H9 (cell line): ENCODE measurements around the gene MRGPRF. TPM values are rescaled to one million over a fixed set of nuclear protein-coding genes. Genes with fewer than 3 reads are reported as not detected.
A peak's percentile ranks its signal among the peaks of the same experiment; 100 is the strongest.

Source experiments
- DNase-seq: peaks from one replicate; pipeline ENCODE4 v3.0.0-alpha.2; 2017
- H2AFZ ChIP-seq: one replicate; pipeline ENCODE4 v1.6.1; 2013; ENCODE audit warnings: mild to moderate bottlenecking, low read length, control low read depth, moderate library complexity
- H2AK5ac ChIP-seq: 2 replicates; pipeline ENCODE4 v1.6.1; 2013; ENCODE audit warnings: low read length, control low read depth, mixed read lengths; ENCODE audit not compliant: insufficient read length
- H2BK120ac ChIP-seq: one replicate; pipeline ENCODE4 v1.6.1; 2013; ENCODE audit warnings: low read depth, mild to moderate bottlenecking, low read length, control low read depth, inconsistent platforms; ENCODE audit not compliant: poor library complexity, severe bottlenecking
- H2BK12ac ChIP-seq: 2 replicates; pipeline ENCODE4 v1.6.1; 2013; ENCODE audit warnings: low read length, control low read depth, mixed read lengths, low read depth; ENCODE audit not compliant: insufficient read length
- H2BK15ac ChIP-seq: 2 replicates; pipeline ENCODE4 v1.6.1; 2013; ENCODE audit warnings: low read depth, low read length, control low read depth
- H2BK20ac ChIP-seq: one replicate; pipeline ENCODE4 v1.6.1; 2013; ENCODE audit warnings: low read depth, mild to moderate bottlenecking, low read length, control low read depth, inconsistent platforms; ENCODE audit not compliant: poor library complexity, severe bottlenecking
- H2BK5ac ChIP-seq: 2 replicates; pipeline ENCODE4 v1.6.1; 2013; ENCODE audit warnings: low read length, control low read depth, mixed read lengths; ENCODE audit not compliant: insufficient read length
- H3K14ac ChIP-seq: 2 replicates; pipeline ENCODE4 v1.6.1; 2013; ENCODE audit warnings: low read length, control low read depth; ENCODE audit not compliant: insufficient read depth
- H3K18ac ChIP-seq: 2 replicates; pipeline ENCODE4 v1.6.1; 2013; ENCODE audit warnings: low read depth, mild to moderate bottlenecking, mixed read lengths, low read length, control low read depth; ENCODE audit not compliant: insufficient read length
- H3K23ac ChIP-seq: 2 replicates; pipeline ENCODE4 v1.6.1; 2013; ENCODE audit warnings: low read length, control low read depth, mixed read lengths, low read depth; ENCODE audit not compliant: insufficient read length
- H3K23me2 ChIP-seq: 2 replicates; pipeline ENCODE4 v1.6.1; 2013; ENCODE audit warnings: low read depth, mild to moderate bottlenecking, mixed read lengths, low read length, control low read depth; ENCODE audit not compliant: insufficient read length, poor library complexity, severe bottlenecking
- H3K27ac ChIP-seq: 2 replicates; pipeline ENCODE4 v1.5.1; 2013; ENCODE audit warnings: low read length, control low read depth, mixed read lengths, low read depth; ENCODE audit not compliant: insufficient read length
- H3K27me3 ChIP-seq: 2 replicates; pipeline ENCODE4 v1.6.1; 2013; ENCODE audit warnings: low read length, control low read depth, inconsistent platforms; ENCODE audit not compliant: insufficient read depth
- H3K4ac ChIP-seq: 2 replicates; pipeline ENCODE4 v1.6.1; 2013; ENCODE audit warnings: low read depth, mild to moderate bottlenecking, control low read depth, inconsistent platforms, low read length, moderate library complexity
- H3K4me1 ChIP-seq: 2 replicates; pipeline ENCODE4 v1.6.1; 2013; ENCODE audit warnings: low read length, control low read depth, inconsistent platforms; ENCODE audit not compliant: insufficient read depth
- H3K4me2 ChIP-seq: 2 replicates; pipeline ENCODE4 v1.6.1; 2013; ENCODE audit warnings: low read length, control low read depth, mixed read lengths; ENCODE audit not compliant: insufficient read length, insufficient read depth
- H3K56ac ChIP-seq: 2 replicates; pipeline ENCODE4 v1.6.1; 2013; ENCODE audit warnings: low read depth, mild to moderate bottlenecking, mixed read lengths, low read length, control low read depth; ENCODE audit not compliant: insufficient read length
- H3K79me1 ChIP-seq: 2 replicates; pipeline ENCODE4 v1.6.1; 2013; ENCODE audit warnings: low read depth, mild to moderate bottlenecking, moderate library complexity, low read length, control low read depth, inconsistent platforms; ENCODE audit not compliant: insufficient read depth, poor library complexity, severe bottlenecking
- H3K79me2 ChIP-seq: 2 replicates; pipeline ENCODE4 v1.6.1; 2013; ENCODE audit warnings: low read length, control low read depth, inconsistent platforms; ENCODE audit not compliant: insufficient read depth
- H3K9ac ChIP-seq: 2 replicates; pipeline ENCODE4 v1.6.1; 2013; ENCODE audit warnings: low read length, control low read depth, mixed read lengths; ENCODE audit not compliant: insufficient read length; ENCODE audit errors: extremely low read depth
- H3K9me3 ChIP-seq: one replicate; pipeline ENCODE4 v1.6.1; 2013; ENCODE audit warnings: low read depth, low read length, inconsistent platforms; ENCODE audit not compliant: control insufficient read depth
- H3T11ph ChIP-seq: one replicate; pipeline ENCODE4 v1.6.1; 2013; ENCODE audit warnings: mild to moderate bottlenecking, low read length, control low read depth, inconsistent platforms
- H4K20me1 ChIP-seq: one replicate; pipeline ENCODE4 v1.6.1; 2013; ENCODE audit not compliant: control insufficient read depth, insufficient read length, insufficient read depth
- H4K5ac ChIP-seq: 2 replicates; pipeline ENCODE4 v1.6.1; 2013; ENCODE audit warnings: low read depth, mild to moderate bottlenecking, mixed read lengths, low read length, control low read depth; ENCODE audit not compliant: insufficient read length
- H4K8ac ChIP-seq: replicated peaks from 2 replicates; pipeline ENCODE4 v1.6.1; 2013; ENCODE audit warnings: low read length, control low read depth, mixed read lengths, low read depth; ENCODE audit not compliant: insufficient read length
- H4K91ac ChIP-seq: 2 replicates; pipeline ENCODE4 v1.6.1; 2013; ENCODE audit warnings: low read depth, mild to moderate bottlenecking, moderate library complexity, mixed read lengths, low read length, control low read depth; ENCODE audit not compliant: insufficient read length
- H3K27ac Mint-ChIP-seq, 3 experiments: 2 replicates in 2 of 3; 3 replicates in 1 of 3; pipeline ENCODE4 v1.8.0; 2020 to 2021; ENCODE audit warnings: mixed read lengths in 3 of 3, mild to moderate bottlenecking in 1 of 3, moderate library complexity in 1 of 3
- H3K27me3 Mint-ChIP-seq: 2 replicates; pipeline ENCODE4 v1.8.0; 2021; ENCODE audit warnings: low read depth, mild to moderate bottlenecking, moderate library complexity, mixed read lengths
- H3K36me3 Mint-ChIP-seq, 3 experiments: 2 replicates in 2 of 3; 3 replicates in 1 of 3; pipeline ENCODE4 v1.8.0; 2020 to 2021; ENCODE audit warnings: low read depth in 3 of 3, mixed read lengths in 3 of 3; ENCODE audit not compliant: insufficient read depth in 1 of 3
- H3K4me1 Mint-ChIP-seq, 2 experiments: 2 replicates each; pipeline ENCODE4 v1.8.0; 2020; ENCODE audit warnings: mixed read lengths in 2 of 2
- H3K4me3 Mint-ChIP-seq, 2 experiments: 2 replicates in 1 of 2; 3 replicates in 1 of 2; pipeline ENCODE4 v1.8.0; 2020 to 2021; ENCODE audit warnings: mild to moderate bottlenecking in 2 of 2, mixed read lengths in 2 of 2, moderate library complexity in 1 of 2
- H3K9me3 Mint-ChIP-seq, 2 experiments: 2 replicates in 1 of 2; 3 replicates in 1 of 2; pipeline ENCODE4 v1.8.0; 2020; ENCODE audit warnings: mild to moderate bottlenecking in 2 of 2, mixed read lengths in 2 of 2, moderate library complexity in 1 of 2
- CTCF ChIP-seq: fragments of 200-600 bp; sonication (generic); conservative IDR thresholded peaks from 3 replicates; pipeline ENCODE4 v1.8.0; 2021; ENCODE audit warnings: antibody characterized with exemption, mild to moderate bottlenecking
- WGBS: extraction: QIAGEN DNeasy Blood & Tissue Kit; methylation state at CpG from one replicate; pipeline ENCODE4 v1.1.7; 2013; ENCODE audit warnings: missing lambda C conversion rate, low lambda C conversion rate, mixed read lengths; ENCODE audit not compliant: insufficient read length; ENCODE audit errors: extremely low coverage; 5-methylcytosine and 5-hydroxymethylcytosine counted together
- total RNA-seq: library from RNA; stranded (reverse); gene quantifications from 2 replicates; pipeline ENCODE4 v1.2.1, GENCODE V29; 2021

The MRGPRF gene
- total RNA-seq, 1 experiment from 2014 or later, result 4.0 TPM

GRCh38 chr11:69053169-69053477 lies 40.1 kb upstream of the MRGPRF start:
- Histone ChIP-seq H3K9me3 (no peaks in the 10 kb centered on the region), H2BK12ac (no peak overlapping the region), H2AFZ (no peak overlapping the region), H3T11ph (no peak overlapping the region), H3K56ac (no peak overlapping the region), H4K8ac (no peak overlapping the region), H2BK120ac (no peak overlapping the region), H3K14ac (no peak overlapping the region), H2AK5ac (no peak overlapping the region), H3K4me2 (no peak overlapping the region), H3K18ac (no peak overlapping the region), H4K20me1 (no peaks in the 10 kb centered on the region), H3K23me2 (peaks cover 5% of the 10 kb centered on the region), H3K27ac (no peak overlapping the region), H3K4me1 (no peaks in the 10 kb centered on the region; the same call in 1 of the 2 replicates), H2BK5ac (no peak overlapping the region), H4K91ac (no peak overlapping the region), H3K9ac (no peak overlapping the region), H3K27me3 (no peaks in the 10 kb centered on the region), H2BK20ac (no peak overlapping the region), H3K79me2 (peaks cover 15% of the 10 kb centered on the region; the same call in 1 of the 2 replicates), H3K4ac (no peak overlapping the region), H4K5ac (no peak overlapping the region), H3K23ac (no peak overlapping the region), H3K79me1 (peaks cover 5% of the 10 kb centered on the region), H2BK15ac (no peak overlapping the region)
- H3K27ac Mint-ChIP-seq, result peak overlapping the region in 1 of 3 experiments; percentile 77; a peak in 2 of 7 replicates
- TF ChIP-seq CTCF, result no peak
- no CpG with 5 or more reads among the region's 9 CpGs for WGBS
- no peak for DNase-seq
- H3K36me3 Mint-ChIP-seq, result peaks cover 0 to 19% (median 11%) of the 10 kb centered on the region in 3 experiments; a peak in 4 of 7 replicates
- no peak overlapping the region for H3K4me3 Mint-ChIP-seq
- peaks cover 8 to 12% of the 10 kb centered on the region in 2 experiments for H3K4me1 Mint-ChIP-seq
- H3K27me3 Mint-ChIP-seq, result no peaks in the 10 kb centered on the region
- no peaks in the 10 kb centered on the region for H3K9me3 Mint-ChIP-seq
